HEK293T (cell line): Measurements from ENCODE around the gene KIRREL1.
A peak's percentile ranks its signal among the peaks of the same experiment; 100 is the strongest.

ENCODE experiments used
- CTCF ChIA-PET: fragments of 350-600 bp; formaldehyde crosslinking; extraction: SDS; loops from one replicate; lab custom pipeline; 2021; ENCODE audit warnings: antibody characterized with exemption, inconsistent platforms; lab: Yijun Ruan, JAX
- POLR2A ChIA-PET: fragments of 350-600 bp; formaldehyde crosslinking; extraction: SDS; loops from one replicate; lab custom pipeline; 2020; ENCODE audit warnings: antibody characterized with exemption, inconsistent platforms; lab: Yijun Ruan, JAX
- DNase-seq: peaks from one replicate; pipeline ENCODE4 v3.0.0; 2012; ENCODE audit warnings: mixed read lengths; ENCODE audit errors: extremely low spot score
- ARNT ChIP-seq: fragments of 450-650 bp; IDR thresholded peaks from 2 replicates; pipeline ENCODE4 v1.6.1; 2017; ENCODE audit warnings: mild to moderate bottlenecking
- BHLHE40 ChIP-seq: fragments of 450-650 bp; IDR thresholded peaks from 2 replicates; pipeline ENCODE4 v1.6.1; 2016; ENCODE audit warnings: mild to moderate bottlenecking, moderate library complexity, borderline replicate concordance
- CTBP1 ChIP-seq: fragments of 450-650 bp; IDR thresholded peaks from 2 replicates; pipeline ENCODE4 v1.6.1; 2016; ENCODE audit warnings: borderline replicate concordance
- ELF4 ChIP-seq: fragments of 450-650 bp; IDR thresholded peaks from 2 replicates; pipeline ENCODE4 v1.6.1; 2017; ENCODE audit warnings: antibody characterized with exemption
- FOXA1 ChIP-seq: fragments of 450-650 bp; IDR thresholded peaks from 2 replicates; pipeline ENCODE4 v1.6.1; 2016; ENCODE audit warnings: mild to moderate bottlenecking
- FOXK2 ChIP-seq: fragments of 450-650 bp; IDR thresholded peaks from 2 replicates; pipeline ENCODE4 v1.6.1; 2016; ENCODE audit warnings: mild to moderate bottlenecking
- FOXM1 ChIP-seq: fragments of 450-650 bp; IDR thresholded peaks from 2 replicates; pipeline ENCODE4 v1.6.1; 2017; ENCODE audit warnings: mild to moderate bottlenecking, borderline replicate concordance
- HDGF ChIP-seq: fragments of 450-650 bp; IDR thresholded peaks from 2 replicates; pipeline ENCODE4 v1.6.1; 2017; ENCODE audit warnings: antibody characterized with exemption, borderline replicate concordance
- L3MBTL2 ChIP-seq: fragments of 450-650 bp; conservative IDR thresholded peaks from 2 replicates; pipeline ENCODE4 v1.6.1; 2016; ENCODE audit warnings: mild to moderate bottlenecking
- LEF1 ChIP-seq: fragments of 450-650 bp; IDR thresholded peaks from 2 replicates; pipeline ENCODE4 v1.6.1; 2017; ENCODE audit warnings: mild to moderate bottlenecking, borderline replicate concordance
- NFRKB ChIP-seq: fragments of 450-650 bp; IDR thresholded peaks from 2 replicates; pipeline ENCODE4 v1.6.1; 2016; ENCODE audit warnings: mild to moderate bottlenecking, moderate library complexity
- PKNOX1 ChIP-seq: fragments of 450-650 bp; IDR thresholded peaks from 2 replicates; pipeline ENCODE4 v1.6.1; 2016
- SP1 ChIP-seq: fragments of 450-650 bp; IDR thresholded peaks from 2 replicates; pipeline ENCODE4 v1.6.1; 2017
- SUZ12 ChIP-seq: fragments of 450-650 bp; IDR thresholded peaks from 2 replicates; pipeline ENCODE4 v1.6.1; 2016; ENCODE audit warnings: mild to moderate bottlenecking
- TARDBP ChIP-seq: fragments of 450-650 bp; IDR thresholded peaks from 2 replicates; pipeline ENCODE4 v1.6.1; 2016
- ZNF384 ChIP-seq: fragments of 450-650 bp; IDR thresholded peaks from 2 replicates; pipeline ENCODE4 v1.6.1; 2016

KIRREL1 gene

GRCh38 chr1:158148468-158148867 is 155.0 kb downstream of the KIRREL1 start:
- ChIA-PET CTCF (no interaction called here), POLR2A (no interaction called here)
- TF ChIP-seq FOXM1 (no peak), FOXK2 (no peak), L3MBTL2 (no peak), LEF1 (no peak)
- DNase-seq = no peak

GRCh38 chr1:158149175-158149574 is 155.7 kb downstream of the KIRREL1 start:
- ChIA-PET CTCF (interaction anchor here (0.9 kb wide), 1 partner anchor 24 kb away, joined by 3 read pairs; no protein-coding TSS in a partner anchor), POLR2A (no interaction called here)
- TF ChIP-seq NFRKB (no peak), SUZ12 (no peak), FOXA1 (no peak), HDGF (no peak), LEF1 (no peak), SP1 (no peak), ELF4 (no peak), ZNF384 (no peak), FOXM1 (no peak), CTBP1 (no peak), FOXK2 (no peak), ARNT (no peak), BHLHE40 (no peak), PKNOX1 (no peak), TARDBP (no peak)
- peak; percentile 22 for DNase-seq
